Pancreas (tissue), 10 donors: Measurements from ENCODE around the gene SREBF2. TPM values are rescaled to one million over a fixed set of nuclear protein-coding genes. Genes with fewer than 3 reads are reported as not detected.

Source experiments
- ATAC-seq, 4 donors: fragments of 200-7000 bp; cut with Tn5 transposase; one replicate each; pipeline versions ENCODE4 v1.8.0 to v1.9.1; 2020; ENCODE audit warnings: mild to moderate bottlenecking in 4 of 4, moderate library complexity in 4 of 4
- DNase-seq, 6 donors: peaks; one replicate each; pipeline ENCODE4 v3.0.0-alpha.2; 2020
- FAIRE-seq: peaks from 2 replicates; lab custom pipeline; 2012; peaks lifted over from hg19 to GRCh38; lab: Jason Lieb, UNC
- H3K27ac ChIP-seq, 4 donors: fragments of 200-600 bp; sonication (generic); 1 replicate in 3 of 4; 2 replicates in 1 of 4; pipeline versions ENCODE4 v1.5.0 to v1.8.0; 2020
- H3K27me3 ChIP-seq, 4 donors: fragments of 200-600 bp; one replicate each; pipeline ENCODE4 v1.8.0; 2021
- H3K36me3 ChIP-seq, 3 donors: fragments of 200-600 bp; sonication (generic) in 1 of 3; one replicate each; pipeline versions ENCODE4 v1.5.0 to v1.8.0; 2020 to 2021
- H3K4me1 ChIP-seq, 3 donors: fragments of 200-600 bp; one replicate each; pipeline ENCODE4 v1.8.0; 2021
- H3K4me3 ChIP-seq, 4 donors: fragments of 200-600 bp; sonication (generic) in 2 of 4; one replicate each; pipeline versions ENCODE4 v1.5.0 to v1.8.0; 2020 to 2021
- H3K9me3 ChIP-seq, 4 donors: fragments of 200-600 bp; one replicate each; pipeline ENCODE4 v1.8.0; 2021
- CTCF ChIP-seq, 4 donors: fragments of 200-600 bp; sonication (generic) in 3 of 4; IDR thresholded peaks; one replicate each; pipeline versions ENCODE4 v1.5.0 to v1.8.0; 2021; ENCODE audit warnings: antibody characterized with exemption in 4 of 4
- WGBS, 2 donors: extraction: QIAGEN DNeasy Blood & Tissue Kit; methylation state at CpG; one replicate each; pipeline ENCODE4 v1.1.7; 2013; 5-methylcytosine and 5-hydroxymethylcytosine counted together
- intact Hi-C, 3 donors: fragments of 100-400 bp; cut with DNase I; formaldehyde crosslinking; loops; one replicate each; pipeline versions ENCODE4 v1.11.1 to v1.14.2; 2022
- polyA plus RNA-seq, 2 donors: library from polyadenylated mRNA; stranded (reverse); fragments of 200-250 nt; gene quantifications; one replicate each; pipeline ENCODE4 v1.2.3, GENCODE V29; 2013
- total RNA-seq, 6 donors: library from RNA; stranded (reverse); fragmentation: NEBNext Ultra II Directional in 4 of 6; extraction: Animal tissue kit (Norgen Biotek cat#: 25700) in 4 of 6; gene quantifications; one replicate each; pipeline versions ENCODE4 v1.2.1 to v1.2.4, GENCODE V29; 2021 to 2023
- donor health status: healthy with polysubstance abuse.
- donor health status: DM: no; HTN: no; CAD: no; lungs with moderate emphysema.
- donor health status: DM: no; HTN: no; CAD: no.
- donor health status: control.
- donor health status: control.
- donor health status: Bipolar disorder and iron deficiency.
- donor health status: DM: yes; HTN: yes; CAD: no.
- donor health status: DM: no; HTN: no; CAD: no.
- donor health status: DM: no; HTN: no; CAD: no.
- donor health status: DM: yes; HTN: yes; CAD: no.

The SREBF2 gene
- total and polyA plus RNA-seq, 8 donors, result 28.2 to 44.8 (median 34.6) TPM

GRCh38 chr22:41815716-41816115 lies 17.2 kb upstream of the SREBF2 start:
- 92 to 94% methylated on average over 3 of the region's 3 CpGs for WGBS, 2 donors
- Histone ChIP-seq H3K4me1 (no peaks in the 10 kb centered on the region), H3K4me3 (no peak overlapping the region), H3K27ac (no peak overlapping the region), H3K27me3 (no peaks in the 10 kb centered on the region), H3K36me3 (no peaks in the 10 kb centered on the region), H3K9me3 (no peaks in the 10 kb centered on the region)
- TF ChIP-seq CTCF (IDR thresholded peaks at IDR 0.05), result no peak
- FAIRE-seq (no peak), DNase-seq (no peak), ATAC-seq (no peak)
- intact Hi-C loops, result no loop called here

GRCh38 chr22:41816241-41816640 lies 16.7 kb upstream of the SREBF2 start:
- FAIRE-seq (no peak), ATAC-seq (no peak), DNase-seq (no peak)
- Histone ChIP-seq H3K4me3 (no peak overlapping the region), H3K9me3 (no peaks in the 10 kb centered on the region), H3K4me1 (no peaks in the 10 kb centered on the region), H3K27me3 (no peaks in the 10 kb centered on the region), H3K27ac (no peak overlapping the region), H3K36me3 (no peaks in the 10 kb centered on the region)
- 91 to 96% methylated on average over 1 of the region's 1 CpG for WGBS, 2 donors
- no peak for TF ChIP-seq CTCF (IDR thresholded peaks at IDR 0.05)
- intact Hi-C loops, result no loop called here

- Histone ChIP-seq H3K9me3 (no peaks in the 10 kb centered on the region), H3K4me1 (no peaks in the 10 kb centered on the region), H3K27me3 (no peaks in the 10 kb centered on the region), H3K27ac (no peak overlapping the region), H3K4me3 (no peak overlapping the region), H3K36me3 (no peaks in the 10 kb centered on the region)
- WGBS, 2 donors, result 95 to 97% methylated on average over 2 of the region's 2 CpGs
- DNase-seq (no peak), ATAC-seq (no peak), FAIRE-seq (no peak)
- no peak for TF ChIP-seq CTCF (IDR thresholded peaks at IDR 0.05)
- intact Hi-C loops, result no loop called here
These were observed 16.0 kb upstream of the SREBF2 start for GRCh38 chr22:41816871-41817270.

GRCh38 chr22:41818011-41818410 lies 14.9 kb upstream of the SREBF2 start:
- Histone ChIP-seq H3K27ac (no peak overlapping the region), H3K9me3 (no peaks in the 10 kb centered on the region), H3K36me3 (no peaks in the 10 kb centered on the region), H3K27me3 (no peaks in the 10 kb centered on the region), H3K4me1 (no peaks in the 10 kb centered on the region), H3K4me3 (no peak overlapping the region)
- WGBS, 2 donors, result 78 to 82% methylated on average over 5 of the region's 5 CpGs
- ATAC-seq, result no peak
- FAIRE-seq, result no peak
- no peak for TF ChIP-seq CTCF (IDR thresholded peaks at IDR 0.05)
- no peak for DNase-seq
- intact Hi-C loops, result no loop called here

GRCh38 chr22:41818596-41818995 lies 14.3 kb upstream of the SREBF2 start:
- 60 to 62% methylated on average over 6 of the region's 6 CpGs for WGBS, 2 donors
- DNase-seq (no peak), FAIRE-seq (no peak), ATAC-seq (no peak)
- Histone ChIP-seq H3K36me3 (no peaks in the 10 kb centered on the region), H3K4me3 (no peak overlapping the region), H3K9me3 (no peaks in the 10 kb centered on the region), H3K27ac (no peak overlapping the region), H3K4me1 (no peaks in the 10 kb centered on the region), H3K27me3 (no peaks in the 10 kb centered on the region)
- intact Hi-C loops, result no loop called here
- no peak for TF ChIP-seq CTCF (IDR thresholded peaks at IDR 0.05)
